Mononuclear cell (primary cell): Measurements from ENCODE around the gene GPR3. TPM values are rescaled to one million over a fixed set of nuclear protein-coding genes. Genes with fewer than 3 reads are reported as not detected.
A peak's percentile ranks its signal among the peaks of the same experiment; 100 is the strongest.

ENCODE experiments used
- H3K27me3 ChIP-seq: 2 replicates; pipeline ENCODE4 v1.6.0; 2011; ENCODE audit warnings: low read length, control low read depth; ENCODE audit not compliant: insufficient read depth
- H3K4me1 ChIP-seq: 2 replicates; pipeline ENCODE4 v1.5.1; 2011; ENCODE audit warnings: mild to moderate bottlenecking, low read length, control low read depth; ENCODE audit not compliant: insufficient read depth
- H3K4me3 ChIP-seq: 2 replicates; pipeline ENCODE4 v1.5.1; 2011; ENCODE audit warnings: mild to moderate bottlenecking, low read length, moderate library complexity
- H3K9me3 ChIP-seq: 2 replicates; pipeline ENCODE4 v1.5.1; 2011; ENCODE audit warnings: low read depth, mild to moderate bottlenecking, control low read depth, low read length
- total RNA-seq: library from RNA; depleted of rRNA; stranded (reverse); fragments of >200 nt; gene quantifications from one replicate; pipeline ENCODE4 v1.2.3, GENCODE V29; 2012

The GPR3 gene
- total RNA-seq, 1 donor, result 0.10 TPM

DNA sequence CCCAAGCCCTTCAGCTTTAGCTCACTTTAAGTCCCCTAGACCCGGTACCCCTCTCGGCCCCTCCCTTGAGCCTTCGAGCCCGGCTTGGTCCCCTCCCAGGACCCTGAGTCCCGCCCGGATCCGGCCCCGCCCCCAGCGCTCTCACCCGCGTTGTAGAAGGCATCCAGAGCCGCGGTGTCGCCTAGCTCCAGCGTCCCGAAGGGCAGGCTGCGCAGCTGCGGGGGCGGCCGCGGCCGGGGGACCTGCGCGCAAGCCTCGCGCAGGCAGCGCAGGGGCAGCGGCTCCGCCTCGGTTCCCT lies 26.4 kb upstream of the GPR3 start:
- H3K27me3 ChIP-seq, result no peaks in the 10 kb centered on the region
- peak overlapping the region; percentile 38 for H3K4me3 ChIP-seq
- peaks cover 61% of the 10 kb centered on the region for H3K4me1 ChIP-seq
- H3K9me3 ChIP-seq, result no peaks in the 10 kb centered on the region

DNA sequence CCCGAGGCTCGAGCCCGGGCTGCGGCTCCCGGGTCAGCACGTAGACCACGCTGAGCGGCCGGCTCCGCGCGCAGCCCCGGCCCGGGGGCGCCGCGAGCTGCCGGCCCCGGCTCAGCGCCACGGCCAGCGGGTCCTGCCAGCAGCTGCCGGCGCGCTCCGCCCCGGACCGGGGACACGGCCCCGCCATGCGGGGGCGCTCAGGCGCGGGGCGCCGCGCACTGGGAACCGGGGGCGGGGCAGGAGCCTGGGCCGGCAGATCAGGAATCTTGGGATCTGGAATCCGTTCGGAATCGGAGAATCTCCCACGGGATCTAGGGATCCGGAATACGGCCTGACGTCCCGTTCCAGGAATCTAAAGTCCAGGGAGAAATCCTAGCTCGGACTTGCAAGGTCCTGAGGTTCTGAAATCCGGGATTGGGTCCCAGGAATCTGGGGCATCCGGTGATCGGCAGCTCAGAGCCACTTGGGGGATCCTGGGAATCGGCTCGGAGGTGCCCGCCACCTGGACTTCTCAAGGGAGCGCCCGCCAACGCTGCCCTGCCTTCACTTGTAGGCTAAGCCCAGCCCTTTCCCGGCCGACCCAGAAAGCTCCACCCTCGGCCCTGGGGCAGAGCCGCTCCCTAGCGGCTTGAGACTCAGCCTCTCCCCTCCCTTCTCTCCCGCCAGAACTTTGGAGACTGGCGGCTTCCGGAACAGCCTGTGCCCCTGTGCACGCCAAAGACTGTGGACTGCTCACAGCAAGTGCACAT lies 25.8 kb upstream of the GPR3 start, which contains the start of gene MAP3K6:
Gene MAP3K6, minus strand, starts transcription at position 551 of the 749 bp plus-strand sequence. Its CDS starts 364 bp downstream, at position 187.
- peaks cover 61% of the 10 kb centered on the region for H3K4me1 ChIP-seq
- no peaks in the 10 kb centered on the region for H3K27me3 ChIP-seq
- peak within 1 kb of the TSS; percentile 38 for H3K4me3 ChIP-seq
- H3K9me3 ChIP-seq, result no peaks in the 10 kb centered on the region

GRCh38 chr1:27367160-27367650 lies 25.2 kb upstream of the GPR3 start:
- Histone ChIP-seq H3K4me3 (no peak overlapping the region), H3K4me1 (peaks cover 61% of the 10 kb centered on the region), H3K27me3 (no peaks in the 10 kb centered on the region), H3K9me3 (no peaks in the 10 kb centered on the region)

GRCh38 chr1:27368869-27369582 lies 23.4 kb upstream of the GPR3 start:
- H3K4me1 ChIP-seq, result peaks cover 61% of the 10 kb centered on the region
- H3K9me3 ChIP-seq, result no peaks in the 10 kb centered on the region
- no peaks in the 10 kb centered on the region for H3K27me3 ChIP-seq
- H3K4me3 ChIP-seq, result no peak overlapping the region

DNA sequence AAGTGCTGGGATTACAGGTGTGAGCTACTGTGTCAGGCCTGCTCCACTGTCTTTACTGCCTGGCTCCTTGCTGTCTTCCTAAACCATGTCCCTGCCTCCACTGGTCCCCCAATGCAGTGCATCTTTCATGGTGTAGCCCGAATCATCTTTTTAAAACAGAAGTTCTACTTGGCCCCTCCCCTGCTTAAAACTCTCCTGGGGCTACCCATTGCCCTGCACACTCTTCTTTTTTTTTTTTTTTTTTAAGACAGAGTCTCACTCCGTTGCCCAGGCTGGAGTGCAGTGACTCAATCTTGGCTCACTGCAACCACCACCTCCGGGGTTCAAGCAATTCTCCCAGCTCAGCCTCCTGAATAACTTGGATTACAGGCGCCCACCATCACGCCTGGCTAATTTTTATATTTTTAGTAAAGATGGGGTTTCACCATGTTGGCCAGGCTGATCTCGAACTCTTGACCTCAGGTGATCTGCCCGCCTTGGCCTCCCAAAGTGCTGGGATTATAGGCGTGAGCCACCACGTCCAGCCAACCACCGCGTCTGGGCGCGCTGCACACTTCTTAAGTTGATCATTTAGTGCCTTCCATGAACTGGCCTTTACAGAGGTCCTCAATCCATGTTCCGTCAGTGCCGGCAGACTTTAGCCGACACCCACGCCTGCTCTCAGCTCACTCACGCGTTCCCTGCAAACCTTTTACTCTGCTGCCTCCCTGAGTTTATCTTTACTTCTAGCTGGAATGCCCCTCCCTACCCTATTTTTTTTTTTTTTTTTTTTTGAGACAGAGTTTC lies 20.2 kb upstream of the GPR3 start:
- Histone ChIP-seq H3K4me3 (no peak overlapping the region), H3K4me1 (peaks cover 36% of the 10 kb centered on the region), H3K9me3 (no peaks in the 10 kb centered on the region), H3K27me3 (no peaks in the 10 kb centered on the region)

DNA sequence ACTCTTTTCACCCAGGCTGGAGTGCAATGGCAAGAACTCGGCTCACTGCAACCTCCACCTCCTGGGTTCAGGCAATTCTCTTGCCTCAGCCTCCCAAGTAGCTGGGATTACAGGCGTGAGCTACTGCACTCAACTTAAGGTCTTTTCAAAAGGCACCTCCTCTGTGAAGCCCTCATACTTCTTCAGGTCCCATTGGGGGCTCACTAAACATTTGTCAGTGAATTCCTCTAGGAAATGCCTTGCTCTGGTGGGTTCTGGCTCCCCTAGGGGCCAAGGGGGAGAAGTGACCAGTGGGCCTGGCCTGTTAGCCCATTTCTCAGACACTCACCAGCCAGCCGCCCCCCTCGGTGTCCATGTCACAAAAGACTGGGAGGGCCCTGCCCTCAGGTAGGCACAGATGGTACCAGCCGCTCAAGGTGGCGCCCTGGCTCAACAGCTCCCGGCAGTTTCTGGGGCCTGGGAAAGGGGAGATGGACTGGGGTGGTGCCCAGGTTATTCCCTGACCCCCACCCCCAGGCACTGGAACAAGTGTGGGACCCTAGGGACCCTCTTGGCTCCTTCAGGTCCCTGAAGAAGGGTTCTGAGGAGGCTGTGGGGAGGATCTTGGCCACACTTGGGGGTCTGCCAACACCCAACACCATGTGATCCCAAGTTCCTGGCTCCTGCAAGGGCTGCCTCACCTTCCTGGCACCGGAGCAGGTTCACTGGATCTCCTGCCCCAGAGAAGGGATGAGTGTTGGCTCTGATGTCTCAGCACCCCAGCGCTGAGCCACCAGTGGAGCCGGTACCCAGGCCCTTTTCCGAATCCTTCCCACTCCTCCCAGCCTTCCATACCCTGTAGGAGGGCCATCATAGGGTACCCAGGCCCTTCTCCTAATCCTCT lies 19.4 kb upstream of the GPR3 start:
- Histone ChIP-seq H3K4me1 (peaks cover 28% of the 10 kb centered on the region), H3K27me3 (no peaks in the 10 kb centered on the region)

GRCh38 chr1:27374362-27375086 lies 17.9 kb upstream of the GPR3 start, which contains the start of gene FCN3:
Gene FCN3 (minus strand): TSS chr1:27374824. CDS start chr1:27374818, 6 bp downstream.
- H3K9me3 ChIP-seq, result no peaks in the 10 kb centered on the region
- H3K27me3 ChIP-seq, result no peaks in the 10 kb centered on the region
- peaks cover 13% of the 10 kb centered on the region for H3K4me1 ChIP-seq
- no peak within 1 kb of the TSS for H3K4me3 ChIP-seq

More for the DNA sequence above, 19.4 kb upstream of the GPR3 start:
- Histone ChIP-seq H3K4me3 (no peak overlapping the region), H3K9me3 (no peaks in the 10 kb centered on the region)

DNA sequence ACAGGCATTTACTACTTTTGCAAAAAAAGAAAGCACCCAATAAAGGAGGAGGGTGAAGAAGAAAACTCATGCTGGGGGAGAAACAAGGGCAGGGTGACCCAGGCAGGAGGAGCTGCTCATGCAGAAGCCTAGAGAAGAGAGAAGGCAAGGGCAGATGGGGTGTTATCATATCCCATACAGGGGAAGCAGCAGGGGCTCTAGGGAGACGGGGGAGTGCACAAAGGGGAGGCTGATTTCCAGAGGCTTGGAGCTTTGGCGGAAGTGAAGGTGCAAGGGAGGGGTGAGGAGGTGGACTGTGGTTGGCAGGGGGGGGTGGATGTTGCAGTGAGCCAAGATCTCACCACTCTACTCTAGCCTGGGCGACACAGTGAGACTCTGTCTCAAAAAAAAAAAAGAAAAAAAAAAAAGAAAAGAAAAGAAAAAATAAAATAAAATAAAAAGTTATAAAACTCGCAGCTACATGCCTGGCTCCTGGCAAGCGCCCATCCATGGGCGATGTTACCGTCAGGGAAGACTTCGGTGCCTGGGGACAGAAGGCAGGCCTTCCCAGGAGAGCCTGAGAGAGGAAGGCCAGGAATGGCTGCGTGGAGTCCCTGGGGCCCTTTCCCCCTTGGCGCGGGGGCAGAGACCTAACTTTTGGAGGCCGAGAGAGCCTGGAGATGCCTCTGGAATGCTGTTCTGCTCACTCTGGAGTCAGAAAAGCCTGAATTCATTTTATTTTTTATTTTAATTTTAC lies 14.5 kb upstream of the GPR3 start:
- Histone ChIP-seq H3K27me3 (no peaks in the 10 kb centered on the region), H3K4me3 (no peak overlapping the region), H3K9me3 (no peaks in the 10 kb centered on the region), H3K4me1 (no peaks in the 10 kb centered on the region)

- Histone ChIP-seq H3K4me1 (no peaks in the 10 kb centered on the region), H3K9me3 (no peaks in the 10 kb centered on the region), H3K27me3 (no peaks in the 10 kb centered on the region), H3K4me3 (no peak overlapping the region)
These were observed 12.8 kb upstream of the GPR3 start for GRCh38 chr1:27379564-27380122.

- Histone ChIP-seq H3K9me3 (no peaks in the 10 kb centered on the region), H3K4me3 (no peak overlapping the region), H3K4me1 (no peaks in the 10 kb centered on the region), H3K27me3 (no peaks in the 10 kb centered on the region)
These were observed 12.2 kb upstream of the GPR3 start for GRCh38 chr1:27380224-27380623.

DNA sequence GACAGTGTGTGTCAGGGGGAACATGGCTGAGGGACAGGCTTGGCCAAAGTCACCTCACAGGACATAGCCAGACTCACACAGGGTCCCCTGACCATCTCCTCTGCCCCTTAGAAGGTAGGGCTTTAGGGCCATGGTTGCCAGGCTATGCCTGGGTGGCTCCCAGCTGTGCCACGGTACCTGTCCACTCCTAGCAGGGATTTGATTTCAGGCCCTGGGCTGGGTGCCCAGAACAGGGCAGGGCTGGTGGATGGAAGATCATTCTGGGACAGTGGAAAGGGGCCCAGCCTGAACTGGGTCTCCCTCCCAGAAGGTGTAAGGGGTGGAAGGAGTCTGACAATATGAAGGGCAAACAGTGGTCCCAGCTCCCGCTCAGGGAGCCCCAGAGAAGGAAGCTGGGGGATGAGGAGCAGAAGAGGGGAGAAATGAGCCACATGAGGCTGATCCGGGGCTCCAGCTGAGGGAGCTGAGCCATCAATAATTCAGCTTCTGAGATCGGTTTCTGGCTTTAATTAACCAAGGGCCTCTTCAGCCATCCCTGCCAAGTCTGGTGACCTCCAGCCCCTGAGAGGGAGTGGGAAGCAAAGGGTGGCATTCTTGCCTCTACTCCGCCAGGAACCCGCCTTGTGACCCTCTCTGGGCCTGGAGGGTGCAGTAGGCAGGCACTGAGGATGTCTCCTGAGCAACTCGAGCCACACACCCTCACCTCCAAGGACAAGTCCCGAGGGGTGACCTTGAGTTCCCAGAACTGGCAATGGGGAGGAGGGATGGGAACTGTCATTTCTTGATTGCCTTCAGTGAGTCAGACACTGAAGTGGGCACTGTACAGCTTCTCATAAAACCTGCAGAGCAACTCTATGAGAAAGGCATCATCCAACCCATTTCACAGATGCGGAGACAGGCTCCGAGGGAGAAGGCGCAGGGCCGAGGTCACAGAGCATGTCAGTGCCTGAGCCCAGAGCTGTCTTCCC lies 11.4 kb upstream of the GPR3 start:
- H3K27me3 ChIP-seq, result no peaks in the 10 kb centered on the region
- no peaks in the 10 kb centered on the region for H3K9me3 ChIP-seq
- no peaks in the 10 kb centered on the region for H3K4me1 ChIP-seq
- H3K4me3 ChIP-seq, result no peak overlapping the region
